HepG2 (cell line): ENCODE measurements around the gene CTU2. TPM values are rescaled to one million over a fixed set of nuclear protein-coding genes. Genes with fewer than 3 reads are reported as not detected.

Experiments used
- DRAP1 ChIP-seq: IDR thresholded peaks from 2 replicates; pipeline ENCODE4 v1.6.1; 2016; ENCODE audit warnings: missing genetic modification reagents, missing compliant biosample characterization
- EEA1 ChIP-seq: sonication (generic); formaldehyde crosslinking; IDR thresholded peaks from 2 replicates; pipeline ENCODE4 v1.5.1; 2020; ENCODE audit warnings: mild to moderate bottlenecking, missing genetic modification reagents, borderline replicate concordance
- KDM3A ChIP-seq: IDR thresholded peaks from 2 replicates; pipeline ENCODE4 v1.6.1; 2018; ENCODE audit warnings: low read depth, missing compliant biosample characterization
- RELA ChIP-seq: sonication (generic); formaldehyde crosslinking; IDR thresholded peaks from 2 replicates; pipeline ENCODE4 v1.4.0; 2020; ENCODE audit warnings: missing genetic modification reagents
- SALL1 ChIP-seq: sonication (generic); formaldehyde crosslinking; IDR thresholded peaks from 2 replicates; pipeline ENCODE4 v1.8.0; 2022; ENCODE audit warnings: mild to moderate bottlenecking, missing genetic modification reagents
- YEATS4 ChIP-seq: sonication (generic); formaldehyde crosslinking; IDR thresholded peaks from 2 replicates; pipeline ENCODE4 v1.4.0; 2020; ENCODE audit warnings: missing genetic modification reagents, borderline replicate concordance
- ZFX ChIP-seq: sonication (generic); formaldehyde crosslinking; IDR thresholded peaks from 2 replicates; pipeline ENCODE4 v1.4.0; 2020; ENCODE audit warnings: mild to moderate bottlenecking, low read depth, missing genetic modification reagents, moderate library complexity
- polyA plus RNA-seq, 8 experiments: library from polyadenylated mRNA; depleted of rRNA in 3 of 8; stranded (reverse) in 7 of 8; unstranded in 1 of 8; fragments of >200 nt; fragmentation: Illumina TruSeq in 4 of 8; extraction: Trizol in 4 of 8; gene quantifications; 2 replicates each; pipeline versions ENCODE4 v1.2.1 to v1.2.3, GENCODE V29; 2011 to 2016; ENCODE audit warnings: low read depth in 4 of 8, missing spikeins in 1 of 8, mixed read lengths in 1 of 8; ENCODE audit not compliant: insufficient read depth in 1 of 8
- total RNA-seq, 5 experiments: library from RNA; depleted of rRNA; stranded (reverse); fragments of >200 nt; fragmentation: Illumina TruSeq; extraction: Trizol; gene quantifications; 2 replicates each; pipeline ENCODE4 v1.2.3, GENCODE V29; 2016; ENCODE audit warnings: low read depth in 1 of 5
- TF ChIP-seq, protein P1 (sequence below): sonication (generic); formaldehyde crosslinking; IDR thresholded peaks from 2 replicates; pipeline ENCODE4 v1.5.0; 2020; ENCODE audit warnings: mild to moderate bottlenecking, missing genetic modification reagents, borderline replicate concordance

The CTU2 gene
- total and polyA plus RNA-seq, 2 of the 13 experiments (the other 11 are each of a cell fraction or from before 2014, with no cell fraction given): 13.3 to 21.9 TPM

GRCh38 chr16:88737298-88738150, 31.2 kb downstream of the CTU2 start (continued):
- TF ChIP-seq, protein P1, sequence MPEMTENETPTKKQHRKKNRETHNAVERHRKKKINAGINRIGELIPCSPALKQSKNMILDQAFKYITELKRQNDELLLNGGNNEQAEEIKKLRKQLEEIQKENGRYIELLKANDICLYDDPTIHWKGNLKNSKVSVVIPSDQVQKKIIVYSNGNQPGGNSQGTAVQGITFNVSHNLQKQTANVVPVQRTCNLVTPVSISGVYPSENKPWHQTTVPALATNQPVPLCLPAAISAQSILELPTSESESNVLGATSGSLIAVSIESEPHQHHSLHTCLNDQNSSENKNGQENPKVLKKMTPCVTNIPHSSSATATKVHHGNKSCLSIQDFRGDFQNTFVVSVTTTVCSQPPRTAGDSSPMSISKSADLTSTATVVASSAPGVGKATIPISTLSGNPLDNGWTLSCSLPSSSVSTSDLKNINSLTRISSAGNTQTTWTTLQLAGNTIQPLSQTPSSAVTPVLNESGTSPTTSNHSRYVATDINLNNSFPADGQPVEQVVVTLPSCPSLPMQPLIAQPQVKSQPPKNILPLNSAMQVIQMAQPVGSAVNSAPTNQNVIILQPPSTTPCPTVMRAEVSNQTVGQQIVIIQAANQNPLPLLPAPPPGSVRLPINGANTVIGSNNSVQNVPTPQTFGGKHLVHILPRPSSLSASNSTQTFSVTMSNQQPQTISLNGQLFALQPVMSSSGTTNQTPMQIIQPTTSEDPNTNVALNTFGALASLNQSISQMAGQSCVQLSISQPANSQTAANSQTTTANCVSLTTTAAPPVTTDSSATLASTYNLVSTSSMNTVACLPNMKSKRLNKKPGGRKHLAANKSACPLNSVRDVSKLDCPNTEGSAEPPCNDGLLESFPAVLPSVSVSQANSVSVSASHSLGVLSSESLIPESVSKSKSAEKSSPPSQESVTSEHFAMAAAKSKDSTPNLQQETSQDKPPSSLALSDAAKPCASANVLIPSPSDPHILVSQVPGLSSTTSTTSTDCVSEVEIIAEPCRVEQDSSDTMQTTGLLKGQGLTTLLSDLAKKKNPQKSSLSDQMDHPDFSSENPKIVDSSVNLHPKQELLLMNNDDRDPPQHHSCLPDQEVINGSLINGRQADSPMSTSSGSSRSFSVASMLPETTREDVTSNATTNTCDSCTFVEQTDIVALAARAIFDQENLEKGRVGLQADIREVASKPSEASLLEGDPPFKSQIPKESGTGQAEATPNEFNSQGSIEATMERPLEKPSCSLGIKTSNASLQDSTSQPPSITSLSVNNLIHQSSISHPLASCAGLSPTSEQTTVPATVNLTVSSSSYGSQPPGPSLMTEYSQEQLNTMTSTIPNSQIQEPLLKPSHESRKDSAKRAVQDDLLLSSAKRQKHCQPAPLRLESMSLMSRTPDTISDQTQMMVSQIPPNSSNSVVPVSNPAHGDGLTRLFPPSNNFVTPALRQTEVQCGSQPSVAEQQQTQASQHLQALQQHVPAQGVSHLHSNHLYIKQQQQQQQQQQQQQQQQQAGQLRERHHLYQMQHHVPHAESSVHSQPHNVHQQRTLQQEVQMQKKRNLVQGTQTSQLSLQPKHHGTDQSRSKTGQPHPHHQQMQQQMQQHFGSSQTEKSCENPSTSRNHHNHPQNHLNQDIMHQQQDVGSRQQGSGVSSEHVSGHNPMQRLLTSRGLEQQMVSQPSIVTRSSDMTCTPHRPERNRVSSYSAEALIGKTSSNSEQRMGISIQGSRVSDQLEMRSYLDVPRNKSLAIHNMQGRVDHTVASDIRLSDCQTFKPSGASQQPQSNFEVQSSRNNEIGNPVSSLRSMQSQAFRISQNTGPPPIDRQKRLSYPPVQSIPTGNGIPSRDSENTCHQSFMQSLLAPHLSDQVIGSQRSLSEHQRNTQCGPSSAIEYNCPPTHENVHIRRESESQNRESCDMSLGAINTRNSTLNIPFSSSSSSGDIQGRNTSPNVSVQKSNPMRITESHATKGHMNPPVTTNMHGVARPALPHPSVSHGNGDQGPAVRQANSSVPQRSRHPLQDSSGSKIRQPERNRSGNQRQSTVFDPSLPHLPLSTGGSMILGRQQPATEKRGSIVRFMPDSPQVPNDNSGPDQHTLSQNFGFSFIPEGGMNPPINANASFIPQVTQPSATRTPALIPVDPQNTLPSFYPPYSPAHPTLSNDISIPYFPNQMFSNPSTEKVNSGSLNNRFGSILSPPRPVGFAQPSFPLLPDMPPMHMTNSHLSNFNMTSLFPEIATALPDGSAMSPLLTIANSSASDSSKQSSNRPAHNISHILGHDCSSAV: no peak
- peak; percentile 60 for TF ChIP-seq SALL1 (CRISPR knock-in tag)
- TF ChIP-seq ZFX (CRISPR knock-in tag): peak; percentile 64
- peak; percentile 84 for TF ChIP-seq KDM3A (CRISPR knock-in tag)
- TF ChIP-seq DRAP1 (CRISPR knock-in tag): no peak
- TF ChIP-seq RELA (CRISPR knock-in tag): 0 out of 2 replicates have a peak, but pooled peaks have one; percentile 65
- 0 out of 2 replicates have a peak, but pooled peaks have one; percentile 68 for TF ChIP-seq EEA1
- no peak for TF ChIP-seq YEATS4 (CRISPR knock-in tag)
